Right cardiac atrium (tissue), 5 donors: Measurements from ENCODE around the gene CEACAM6. TPM values are rescaled to one million over a fixed set of nuclear protein-coding genes. Genes with fewer than 3 reads are reported as not detected.
A peak's percentile ranks its signal among the peaks of the same experiment; 100 is the strongest.

Source experiments
- ATAC-seq, 2 donors: fragments of 200-7000 bp; cut with Tn5 transposase; one replicate each; pipeline versions ENCODE4 v1.8.0 to v1.9.1; 2020; ENCODE audit warnings: moderate library complexity in 2 of 2, mild to moderate bottlenecking in 1 of 2
- DNase-seq, 3 donors: peaks; one replicate each; pipeline ENCODE4 v3.0.0-alpha.2; 2020
- H3K27ac ChIP-seq: one replicate; pipeline ENCODE4 v1.5.1; 2013; ENCODE audit warnings: mild to moderate bottlenecking, low read length, control low read depth, moderate library complexity
- H3K27me3 ChIP-seq: one replicate; pipeline ENCODE4 v1.6.1; 2013; ENCODE audit not compliant: control insufficient read depth, insufficient read depth
- H3K4me1 ChIP-seq: one replicate; pipeline ENCODE4 v1.6.1; 2013; ENCODE audit warnings: low read length; ENCODE audit not compliant: control insufficient read depth, insufficient read depth
- H3K4me3 ChIP-seq: one replicate; pipeline ENCODE4 v1.5.1; 2013; ENCODE audit warnings: low read length, control low read depth
- H3K9me3 ChIP-seq: one replicate; pipeline ENCODE4 v1.6.1; 2013; ENCODE audit warnings: low read length; ENCODE audit not compliant: control insufficient read depth
- WGBS: extraction: QIAGEN DNeasy Blood & Tissue Kit; methylation state at CpG from one replicate; pipeline ENCODE4 v1.1.7; 2013; 5-methylcytosine and 5-hydroxymethylcytosine counted together
- intact Hi-C, 4 donors: fragments of 100-400 bp; cut with DNase I; formaldehyde crosslinking; loops; one replicate each; pipeline versions ENCODE4 v1.11.0 to v1.14.0; 2022 to 2023
- polyA plus RNA-seq: library from polyadenylated mRNA; stranded (reverse); fragments of 200-250 nt; gene quantifications from one replicate; pipeline ENCODE4 v1.2.3, GENCODE V29; 2013
- total RNA-seq, 4 donors: library from RNA; stranded (reverse); fragmentation: NEBNext Ultra II Directional; extraction: Animal tissue kit (Norgen Biotek cat#: 25700); gene quantifications; one replicate each; pipeline ENCODE4 v1.2.1, GENCODE V29; 2021
- donor health status: healthy with polysubstance abuse.
- donor health status: DM: no; HTN: yes; CAD: no.
- donor health status: DM: no; HTN: no; CAD: no.
- donor health status: DM: no; HTN: yes; CAD: no; lungs with severe emphysema.
- donor health status: DM: yes; HTN: yes; CAD: no.

The CEACAM6 gene
- total and polyA plus RNA-seq, 5 donors, result 0.36 TPM; not detected in 4

DNA sequence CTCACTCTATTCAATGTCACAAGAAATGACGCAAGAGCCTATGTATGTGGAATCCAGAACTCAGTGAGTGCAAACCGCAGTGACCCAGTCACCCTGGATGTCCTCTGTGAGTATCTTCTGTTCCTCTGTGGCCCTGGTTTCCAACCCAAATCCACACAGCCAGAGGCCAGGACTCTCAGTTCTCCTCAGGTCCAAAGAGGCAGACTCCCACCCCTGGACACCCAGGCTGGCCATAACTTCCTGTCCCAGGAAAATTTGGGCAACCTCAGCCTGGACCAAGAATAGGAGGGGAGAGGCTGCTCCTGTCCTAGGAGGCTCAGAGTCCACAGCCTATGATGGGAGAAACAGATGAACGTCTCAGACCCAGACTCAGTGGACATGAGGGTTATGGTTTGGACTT is 35.2 kb upstream of the CEACAM6 start:
- Histone ChIP-seq H3K27me3 (no peaks in the 10 kb centered on the region), H3K4me1 (no peaks in the 10 kb centered on the region)

DNA sequence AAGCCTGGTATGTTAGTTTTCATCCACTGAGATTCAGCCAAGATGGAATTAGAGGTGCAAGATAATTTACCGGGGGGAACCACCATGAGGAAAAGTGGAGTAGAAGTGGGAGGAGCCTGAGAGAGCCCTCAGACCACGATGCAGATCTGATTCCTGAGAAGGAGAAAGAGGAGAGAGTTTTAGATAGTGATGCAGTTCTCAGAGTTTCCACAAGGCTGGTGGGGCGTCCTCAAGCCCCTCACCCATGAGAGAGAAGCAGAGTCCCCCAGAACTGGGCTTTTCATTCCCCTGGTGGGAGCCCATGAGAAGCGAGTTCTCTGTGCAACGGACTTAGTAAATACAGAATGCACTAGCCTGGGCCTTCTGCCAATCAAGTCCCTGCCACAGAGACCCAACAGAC is 28.8 kb upstream of the CEACAM6 start:
- Histone ChIP-seq H3K4me1 (no peaks in the 10 kb centered on the region), H3K27me3 (peaks cover 5% of the 10 kb centered on the region), H3K4me3 (no peak overlapping the region), H3K9me3 (no peaks in the 10 kb centered on the region), H3K27ac (no peak overlapping the region)
- DNase-seq (no peak), ATAC-seq (no peak)
- intact Hi-C loops, result no loop called here
- WGBS, result 28% methylated on average over 5 of the region's 5 CpGs

More for the DNA sequence above, 35.2 kb upstream of the CEACAM6 start:
- ATAC-seq, result no peak
- DNase-seq, result no peak
- intact Hi-C loops, result no loop called here
- Histone ChIP-seq H3K9me3 (no peaks in the 10 kb centered on the region), H3K27ac (no peak overlapping the region), H3K4me3 (no peak overlapping the region)
- WGBS, result 84% methylated on average over 3 of the region's 3 CpGs

DNA sequence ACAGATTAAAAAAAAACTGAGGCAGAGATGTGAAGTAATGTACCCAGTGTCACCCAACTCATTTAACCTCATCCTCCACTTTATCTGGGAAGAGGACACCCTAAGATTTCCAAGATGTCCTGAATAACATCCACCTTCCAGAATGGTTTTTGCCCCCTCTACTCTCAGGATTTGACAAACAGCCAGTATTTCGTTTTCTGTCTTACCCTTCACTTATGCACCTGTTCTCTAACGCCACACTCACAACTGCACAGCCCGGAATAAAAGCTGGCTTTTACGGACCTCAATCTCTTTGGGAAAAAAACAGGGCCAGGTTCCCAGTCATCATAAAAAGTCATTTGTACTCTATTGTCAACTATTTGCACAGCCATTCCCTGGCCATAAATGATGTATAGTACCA is 21.2 kb upstream of the CEACAM6 start:
- H3K9me3 ChIP-seq, result no peaks in the 10 kb centered on the region
- ATAC-seq (no peak), DNase-seq (no peak)
- H3K27me3 ChIP-seq, result peaks cover 3% of the 10 kb centered on the region
- intact Hi-C loops, result no loop called here
- H3K27ac ChIP-seq, result no peak overlapping the region
- no peaks in the 10 kb centered on the region for H3K4me1 ChIP-seq
- 73% methylated on average over 4 of the region's 4 CpGs for WGBS
- no peak overlapping the region for H3K4me3 ChIP-seq

DNA sequence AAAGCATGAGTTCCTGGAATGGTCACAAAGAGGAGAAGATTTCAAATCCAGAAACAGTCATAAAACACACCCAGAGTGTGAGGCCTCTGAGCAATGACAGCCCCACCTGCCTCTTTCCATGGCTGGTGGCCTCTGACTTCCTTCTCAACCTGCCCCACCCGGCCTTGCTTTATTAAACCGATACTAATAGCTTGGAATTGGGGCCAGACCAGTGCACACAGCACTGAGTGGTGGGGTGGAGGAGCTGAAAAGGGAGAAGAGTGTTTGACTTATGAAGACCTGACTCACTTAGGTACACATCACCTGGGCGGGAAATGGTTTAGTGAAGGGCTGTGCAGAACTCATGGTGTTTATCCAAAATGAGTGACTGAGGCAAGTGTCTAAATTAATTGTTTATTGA is 20.7 kb upstream of the CEACAM6 start:
- intact Hi-C loops, result no loop called here
- H3K27me3 ChIP-seq, result peaks cover 3% of the 10 kb centered on the region

DNA sequence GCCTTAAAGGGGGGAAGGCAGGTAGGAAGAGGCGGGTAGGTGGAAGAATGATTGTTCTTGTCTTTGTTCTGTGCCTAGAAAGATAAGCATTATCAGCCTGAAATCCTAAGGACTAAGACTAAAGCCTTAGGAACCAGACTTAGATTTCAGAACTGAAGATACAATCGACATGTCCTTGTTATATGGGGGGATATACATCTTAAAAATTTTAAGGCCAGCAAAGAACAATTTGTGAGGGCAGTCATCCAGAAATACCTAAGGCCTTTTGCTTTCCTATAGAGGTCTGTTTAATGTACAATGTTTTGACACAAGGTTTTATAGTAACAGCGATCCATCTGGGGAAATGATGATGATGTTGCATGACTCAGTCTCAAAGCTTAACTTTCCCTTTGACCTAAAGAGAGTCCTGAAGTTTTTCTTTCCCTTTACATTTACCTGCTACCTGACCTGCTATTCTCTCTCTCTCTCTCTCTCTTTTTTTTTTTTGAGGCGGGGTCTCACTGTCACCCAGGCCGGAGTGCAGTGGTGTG is 20.2 kb upstream of the CEACAM6 start:
- 70% methylated on average over 5 of the region's 5 CpGs for WGBS
- H3K4me1 ChIP-seq, result no peaks in the 10 kb centered on the region
- intact Hi-C loops, result no loop called here
- H3K9me3 ChIP-seq, result no peaks in the 10 kb centered on the region
- ATAC-seq (no peak), DNase-seq (no peak)
- peaks cover 3% of the 10 kb centered on the region for H3K27me3 ChIP-seq
- no peak overlapping the region for H3K27ac ChIP-seq
- H3K4me3 ChIP-seq, result no peak overlapping the region

More for the DNA sequence above, 20.7 kb upstream of the CEACAM6 start:
- 70% methylated on average over 3 of the region's 3 CpGs for WGBS
- no peak overlapping the region for H3K4me3 ChIP-seq
- H3K27ac ChIP-seq, result no peak overlapping the region
- H3K4me1 ChIP-seq, result no peaks in the 10 kb centered on the region
- DNase-seq (no peak), ATAC-seq (no peak)
- no peaks in the 10 kb centered on the region for H3K9me3 ChIP-seq

DNA sequence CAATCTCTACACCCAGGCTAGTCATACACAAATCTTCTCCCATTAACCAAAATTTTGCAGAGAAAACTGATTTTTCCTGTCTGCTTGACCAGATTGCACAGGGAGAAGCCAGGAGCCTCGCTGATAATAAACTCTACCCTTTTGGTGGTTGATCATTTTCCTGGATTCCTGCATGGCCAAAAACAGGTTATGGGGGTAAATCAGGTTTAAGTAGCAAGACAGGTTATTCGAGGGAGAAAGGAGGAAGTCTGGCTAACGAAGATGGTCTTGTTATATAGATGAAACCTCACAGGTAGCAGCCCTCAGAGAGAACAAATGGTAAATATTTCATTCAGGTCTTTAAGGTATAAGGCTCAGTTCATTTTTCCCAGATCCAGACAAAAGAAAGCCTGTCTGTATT is 16.0 kb upstream of the CEACAM6 start:
- no peak overlapping the region for H3K27ac ChIP-seq
- H3K4me1 ChIP-seq, result no peaks in the 10 kb centered on the region
- ATAC-seq (no peak), DNase-seq (no peak)
- H3K27me3 ChIP-seq, result peaks cover 3% of the 10 kb centered on the region
- H3K9me3 ChIP-seq, result no peaks in the 10 kb centered on the region
- intact Hi-C loops, result no loop called here
- no peak overlapping the region for H3K4me3 ChIP-seq
- 48% methylated on average over 3 of the region's 3 CpGs for WGBS

DNA sequence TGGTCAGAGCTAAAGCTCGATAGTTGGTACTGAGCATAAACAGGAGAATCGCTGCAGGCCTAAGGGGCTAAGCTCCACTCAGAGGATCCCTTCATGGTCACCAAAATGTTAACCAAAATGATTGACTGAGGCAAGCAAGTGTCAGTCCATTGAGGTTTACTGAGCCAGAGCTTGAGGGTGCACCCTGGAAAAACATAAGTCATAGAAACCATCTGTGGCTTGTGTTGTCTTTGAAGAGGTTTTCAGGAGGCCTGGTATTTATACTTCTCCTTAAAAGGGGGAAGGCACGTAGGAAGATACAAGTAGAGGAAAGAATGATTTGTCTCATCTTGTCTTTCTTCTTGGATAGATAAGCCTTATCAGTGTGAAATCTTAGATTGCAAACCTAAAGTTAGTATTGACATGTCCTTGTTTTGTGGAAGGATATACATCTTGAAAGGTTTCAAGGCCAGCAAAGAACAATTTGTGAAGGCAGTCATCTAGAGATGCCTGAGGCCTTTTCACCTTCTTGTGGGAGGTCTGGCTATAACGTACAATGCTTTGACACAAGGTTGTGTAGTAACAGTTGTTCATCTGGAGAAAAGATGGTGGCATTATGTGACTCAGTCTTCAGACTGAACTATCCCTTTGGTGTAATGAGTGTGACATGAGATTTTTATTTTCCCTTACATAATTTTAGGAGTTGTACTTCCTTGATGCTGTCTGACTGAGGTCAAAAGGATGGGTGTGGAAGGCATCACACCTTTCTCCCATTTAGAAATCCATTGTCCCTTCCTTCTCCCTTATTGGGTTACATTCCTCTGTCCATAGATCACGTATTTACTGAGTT is 14.7 kb upstream of the CEACAM6 start:
- DNase-seq, result no peak
- no peaks in the 10 kb centered on the region for H3K4me1 ChIP-seq
- 61% methylated on average over 5 of the region's 5 CpGs for WGBS
- H3K27me3 ChIP-seq, result no peaks in the 10 kb centered on the region
- H3K9me3 ChIP-seq, result no peaks in the 10 kb centered on the region
- H3K27ac ChIP-seq, result no peak overlapping the region
- intact Hi-C loops, result no loop called here
- ATAC-seq, result no peak
- no peak overlapping the region for H3K4me3 ChIP-seq

DNA sequence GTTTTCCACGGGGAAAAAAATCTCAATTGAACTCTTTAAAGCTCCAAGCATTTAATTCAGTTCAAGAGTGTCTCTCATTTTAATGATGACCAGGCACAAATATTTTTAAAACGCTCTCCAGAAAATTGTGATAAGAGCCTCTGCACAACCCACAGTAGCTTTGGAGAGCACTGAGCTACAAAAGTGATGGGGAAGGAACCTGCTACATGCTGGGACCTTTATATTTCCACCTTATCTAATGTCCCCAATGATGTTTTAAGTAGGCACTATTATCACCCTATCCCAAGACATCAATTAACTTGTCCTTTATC is 14.1 kb upstream of the CEACAM6 start:
- 80% methylated on average over 2 of the region's 2 CpGs for WGBS

DNA sequence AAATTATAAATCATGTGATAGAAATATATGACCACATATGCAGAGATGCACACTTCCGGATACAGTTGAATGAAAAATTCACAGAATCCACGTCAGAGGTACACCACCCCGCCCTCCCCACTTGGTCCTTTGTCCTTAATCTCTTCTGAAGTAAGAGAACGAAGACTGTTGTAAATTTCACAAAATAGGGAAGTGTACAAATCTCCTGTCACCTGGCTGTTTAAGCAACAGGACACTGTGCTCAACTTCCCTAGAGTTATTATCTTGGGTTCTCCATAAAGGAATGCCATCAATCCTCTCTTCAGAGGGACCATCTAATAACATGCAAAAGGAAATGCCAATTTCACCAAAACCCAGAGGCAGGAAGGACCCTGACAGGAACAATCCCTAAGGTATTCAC is 10.5 kb upstream of the CEACAM6 start:
- no peak for DNase-seq
- Histone ChIP-seq H3K4me3 (no peak overlapping the region), H3K4me1 (no peaks in the 10 kb centered on the region), H3K27me3 (no peaks in the 10 kb centered on the region), H3K27ac (no peak overlapping the region), H3K9me3 (no peaks in the 10 kb centered on the region)
- whole genome bisulfite sequencing, result 55% methylated on average over 4 of the region's 4 CpGs
- intact Hi-C loops, result no loop called here
- ATAC-seq, result no peak

More for the DNA sequence above, 14.1 kb upstream of the CEACAM6 start:
- Histone ChIP-seq H3K27me3 (no peaks in the 10 kb centered on the region), H3K4me1 (no peaks in the 10 kb centered on the region), H3K4me3 (no peak overlapping the region), H3K27ac (no peak overlapping the region), H3K9me3 (no peaks in the 10 kb centered on the region)
- intact Hi-C loops, result no loop called here
- ATAC-seq (no peak), DNase-seq (no peak)

DNA sequence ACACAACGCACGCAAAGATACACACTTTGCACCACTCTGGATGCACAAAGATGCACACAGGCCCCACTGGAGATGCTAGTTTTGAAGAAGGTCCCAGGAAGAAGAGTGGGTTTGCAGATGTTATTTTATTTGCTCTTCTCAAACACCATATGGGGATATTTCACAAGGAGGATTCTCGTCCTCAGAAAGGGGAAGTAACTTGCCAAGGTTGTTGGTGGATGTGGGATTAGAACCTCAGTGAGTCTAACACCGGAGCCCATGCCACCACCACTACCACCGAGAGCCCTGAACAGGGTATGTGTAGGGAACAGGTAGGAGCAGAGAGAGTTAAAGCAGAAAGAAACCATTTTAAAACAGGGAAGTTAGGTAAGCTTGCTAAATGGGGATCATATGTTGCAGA is 9.6 kb upstream of the CEACAM6 start:
- intact Hi-C loops, result no loop called here
- H3K4me1 ChIP-seq, result no peaks in the 10 kb centered on the region
- H3K27ac ChIP-seq, result no peak overlapping the region
- no peak overlapping the region for H3K4me3 ChIP-seq
- H3K9me3 ChIP-seq, result no peaks in the 10 kb centered on the region
- no peak for ATAC-seq
- no peak for DNase-seq
- 74% methylated on average over 5 of the region's 5 CpGs for WGBS
- no peaks in the 10 kb centered on the region for H3K27me3 ChIP-seq

DNA sequence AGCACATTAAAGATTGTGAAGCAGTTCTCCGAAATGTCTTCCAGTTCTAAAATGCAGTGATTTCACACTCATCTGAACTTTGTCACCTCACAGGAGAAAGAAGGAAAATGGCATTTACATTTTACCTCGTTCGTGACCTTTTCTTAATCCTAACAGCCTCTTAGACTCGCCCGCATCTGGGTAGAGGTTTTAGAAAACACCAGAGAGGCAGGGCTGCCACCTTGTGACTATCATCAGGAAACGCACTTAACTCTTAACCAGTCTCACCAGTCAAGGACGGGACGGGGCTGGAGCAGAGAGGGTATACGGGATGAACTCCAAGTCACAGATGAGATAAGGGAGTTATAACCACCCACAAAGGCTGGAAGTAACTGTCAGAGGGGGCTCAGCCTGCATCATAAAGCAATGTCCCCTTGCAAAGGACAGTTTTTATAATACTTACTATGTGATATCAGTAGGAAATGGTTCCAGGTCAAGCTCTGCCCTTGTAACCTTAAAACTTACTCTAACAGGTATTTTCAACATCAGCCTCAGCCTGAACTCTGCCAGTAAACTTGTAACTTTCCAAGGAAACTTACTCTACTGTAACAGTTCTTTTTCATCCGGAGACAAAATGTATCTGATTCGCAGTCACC is 8.6 kb upstream of the CEACAM6 start:
- Histone ChIP-seq H3K9me3 (no peaks in the 10 kb centered on the region), H3K4me3 (no peak overlapping the region), H3K27me3 (no peaks in the 10 kb centered on the region), H3K27ac (no peak overlapping the region), H3K4me1 (no peaks in the 10 kb centered on the region)
- 17% methylated on average over 11 of the region's 11 CpGs for WGBS
- DNase-seq (no peak), ATAC-seq (peak in 1 of 2 donors; percentile 57)
- intact Hi-C loops, result no loop called here
